RWPE2 (cell line): Measurements from ENCODE around the gene GAS7.

Experiments
- ATAC-seq: fragments of 200-7000 bp; cut with Tn5 transposase; 3 replicates; pipeline ENCODE4 v1.9.1; 2021; ENCODE audit warnings: low read depth
- DNase-seq: peaks from one replicate; pipeline ENCODE4 v3.0.0-alpha.2; 2020; ENCODE audit warnings: low spot score
- H3K27ac ChIP-seq: fragments of 450-650 bp; 2 replicates; pipeline ENCODE4 v1.5.1; 2017; ENCODE audit warnings: mild to moderate bottlenecking; ENCODE audit not compliant: poor library complexity, severe bottlenecking
- H3K27me3 ChIP-seq: fragments of 250-450 bp; sonication (Bioruptor Pico); 2 replicates; pipeline ENCODE4 v1.5.1; 2021; ENCODE audit warnings: mild to moderate bottlenecking, moderate library complexity; ENCODE audit not compliant: insufficient read depth, poor library complexity, severe bottlenecking
- H3K36me3 ChIP-seq: fragments of 250-450 bp; sonication (Bioruptor Pico); 2 replicates; pipeline ENCODE4 v1.5.1; 2020; ENCODE audit warnings: low read depth, mild to moderate bottlenecking, moderate library complexity
- H3K4me1 ChIP-seq: fragments of 250-450 bp; sonication (Bioruptor Pico); 2 replicates; pipeline ENCODE4 v1.5.1; 2021; ENCODE audit warnings: mild to moderate bottlenecking, moderate library complexity; ENCODE audit not compliant: insufficient read depth, poor library complexity, severe bottlenecking
- H3K4me3 ChIP-seq: fragments of 250-450 bp; sonication (Bioruptor Pico); 2 replicates; pipeline ENCODE4 v1.5.1; 2021; ENCODE audit warnings: mild to moderate bottlenecking, moderate library complexity; ENCODE audit not compliant: severe bottlenecking
- H3K9me3 ChIP-seq: fragments of 250-450 bp; sonication (Bioruptor Pico); 2 replicates; pipeline ENCODE4 v1.5.1; 2021; ENCODE audit warnings: mild to moderate bottlenecking, moderate library complexity; ENCODE audit not compliant: severe bottlenecking
- CTCF ChIP-seq: fragments of 450-650 bp; IDR thresholded peaks from one replicate; pipeline ENCODE4 v1.5.1; 2017; ENCODE audit warnings: mild to moderate bottlenecking, moderate library complexity; ENCODE audit not compliant: poor library complexity, severe bottlenecking

The GAS7 gene

DNA sequence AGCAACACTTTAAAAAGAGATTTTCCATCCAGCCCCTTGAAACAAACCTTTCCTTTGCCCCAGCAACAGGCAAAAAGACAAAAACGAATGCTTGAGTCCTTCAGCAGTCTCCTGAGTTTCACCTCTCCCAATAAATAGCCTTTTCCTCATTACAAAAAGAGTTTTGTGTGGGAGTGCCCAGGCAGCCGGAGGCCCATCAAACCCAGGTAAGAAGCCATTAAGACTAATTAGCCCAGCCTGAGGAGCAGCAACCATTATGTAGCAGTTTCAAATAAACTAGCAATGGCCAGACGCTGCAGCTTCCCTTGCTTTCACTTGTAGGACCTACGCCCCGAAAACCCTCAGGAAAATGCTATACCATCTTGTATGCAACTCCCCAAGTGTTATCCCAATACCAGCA lies 15.6 kb downstream of the GAS7 start:
- DNase-seq (no peak), ATAC-seq (no peak)
- no peaks in the 10 kb centered on the region for H3K27me3 ChIP-seq
- H3K4me3 ChIP-seq, result no peak overlapping the region
- H3K4me1 ChIP-seq, result peaks cover 3% of the 10 kb centered on the region
- no peaks in the 10 kb centered on the region for H3K9me3 ChIP-seq
- TF ChIP-seq CTCF, result no peak
- H3K36me3 ChIP-seq, result no peaks in the 10 kb centered on the region
- H3K27ac ChIP-seq, result no peak overlapping the region

GRCh38 chr17:10178506-10178991 lies 19.9 kb downstream of the GAS7 start:
- DNase-seq (no peak), ATAC-seq (no peak)
- H3K27me3 ChIP-seq, result no peaks in the 10 kb centered on the region
- H3K27ac ChIP-seq, result no peak overlapping the region
- H3K36me3 ChIP-seq, result no peaks in the 10 kb centered on the region
- peaks cover 3% of the 10 kb centered on the region for H3K4me1 ChIP-seq
- no peak for TF ChIP-seq CTCF
- no peaks in the 10 kb centered on the region for H3K9me3 ChIP-seq
- no peak overlapping the region for H3K4me3 ChIP-seq

- TF ChIP-seq CTCF, result no peak
- Histone ChIP-seq H3K36me3 (no peaks in the 10 kb centered on the region), H3K27me3 (no peaks in the 10 kb centered on the region), H3K4me3 (no peak overlapping the region), H3K4me1 (peaks cover 3% of the 10 kb centered on the region), H3K27ac (no peak overlapping the region), H3K9me3 (no peaks in the 10 kb centered on the region)
- DNase-seq (no peak), ATAC-seq (no peak)
Measured at GRCh38 chr17:10177913-10178505, 20.4 kb downstream of the GAS7 start.

GRCh38 chr17:10177131-10177912 lies 21.1 kb downstream of the GAS7 start:
- peaks cover 3% of the 10 kb centered on the region for H3K4me1 ChIP-seq
- no peaks in the 10 kb centered on the region for H3K9me3 ChIP-seq
- DNase-seq, result no peak
- no peak for ATAC-seq
- H3K36me3 ChIP-seq, result no peaks in the 10 kb centered on the region
- TF ChIP-seq CTCF, result no peak
- no peaks in the 10 kb centered on the region for H3K27me3 ChIP-seq
- H3K27ac ChIP-seq, result no peak overlapping the region
- no peak overlapping the region for H3K4me3 ChIP-seq

GRCh38 chr17:10173913-10174312 lies 24.5 kb downstream of the GAS7 start:
- no peak for ATAC-seq
- no peak for TF ChIP-seq CTCF
- Histone ChIP-seq H3K9me3 (no peaks in the 10 kb centered on the region), H3K27me3 (no peaks in the 10 kb centered on the region), H3K36me3 (no peaks in the 10 kb centered on the region), H3K27ac (no peak overlapping the region), H3K4me1 (no peaks in the 10 kb centered on the region), H3K4me3 (no peak overlapping the region)
- no peak for DNase-seq
